NT2/D1 (cell line): ENCODE measurements around the gene CPLANE2.

Source experiments
- SUZ12 ChIP-seq: IDR thresholded peaks from 2 replicates; pipeline ENCODE4 v1.6.1; 2011; ENCODE audit not compliant: insufficient read length, insufficient read depth; ENCODE audit errors: extremely low read depth
- YY1 ChIP-seq: IDR thresholded peaks from 2 replicates; pipeline ENCODE4 v1.6.1; 2011; ENCODE audit not compliant: insufficient read length, insufficient read depth
- ZNF274 ChIP-seq: IDR thresholded peaks from 2 replicates; pipeline ENCODE4 v1.6.1; 2011; ENCODE audit warnings: mild to moderate bottlenecking, low read depth, low read length

GRCh38 chr1:16254263-16254928, 17.4 kb upstream of the CPLANE2 start:
- no peak for TF ChIP-seq YY1
- no peak for TF ChIP-seq ZNF274
- TF ChIP-seq SUZ12: no peak
